K562 (cell line): ENCODE measurements around the gene CROCC2.

ENCODE experiments used
- BCL6 ChIP-seq: fragments of 250-450 bp; sonication (Bioruptor Pico); IDR thresholded peaks from 2 replicates; pipeline ENCODE4 v1.4.0; 2020
- CTCF ChIP-seq, 3 experiments: IDR thresholded peaks in 2 of 3; conservative IDR thresholded peaks in 1 of 3; 2 replicates each; pipeline ENCODE4 v1.5.1; 2011 to 2012; ENCODE audit warnings: low read length in 3 of 3, mild to moderate bottlenecking in 3 of 3, control low read depth in 2 of 3, improper control_type of control experiment in 1 of 3, inconsistent platforms in 1 of 3, low read depth in 1 of 3, mixed read lengths in 1 of 3, moderate library complexity in 1 of 3; ENCODE audit not compliant: insufficient read depth in 2 of 3
- SPI1 ChIP-seq: IDR thresholded peaks from 2 replicates; pipeline ENCODE4 v1.6.1; 2011; ENCODE audit warnings: low read depth, low read length, control low read depth, borderline replicate concordance

- TF ChIP-seq CTCF (IDR thresholded peaks at IDR 0.05 in 2 of 3, conservative IDR thresholded peaks at IDR 0.05 in 1 of 3; ENCODE audit: insufficient read depth in 2 of 3, low read depth in 1 of 3, low read length in 3 of 3) (no peak), BCL6 (CRISPR knock-in tag) (no peak), SPI1 (no peak)
These were observed 18.5 kb upstream of the CROCC2 start for GRCh38 chr2:240887631-240888030.
